OCI-LY1 (cell line): ENCODE results near the gene SUPT3H.

Experiments used
- H2AFZ ChIP-seq: fragments of 200-600 bp; sonication (generic), shearing (Covaris generic); 2 replicates; pipeline ENCODE4 v1.6.0; 2014; ENCODE audit warnings: antibody characterized with exemption, mild to moderate bottlenecking, low read length
- H3F3A ChIP-seq: fragments of 200-600 bp; sonication (generic), shearing (Covaris generic); 2 replicates; pipeline ENCODE4 v1.6.0; 2014; ENCODE audit warnings: mild to moderate bottlenecking, antibody characterized with exemption, low read length, moderate library complexity; ENCODE audit not compliant: insufficient read depth
- H3K27ac ChIP-seq: fragments of 200-600 bp; sonication (generic); 2 replicates; pipeline ENCODE4 v1.5.1; 2014; ENCODE audit warnings: low read length, mixed run types, mild to moderate bottlenecking, low read depth; ENCODE audit not compliant: poor library complexity, severe bottlenecking
- H3K27me3 ChIP-seq: fragments of 200-600 bp; sonication (generic); 2 replicates; pipeline ENCODE4 v1.6.0; 2014; ENCODE audit warnings: antibody characterized with exemption, mild to moderate bottlenecking, low read length, moderate library complexity; ENCODE audit not compliant: insufficient read depth
- H3K36me3 ChIP-seq: fragments of 200-600 bp; sonication (generic); 2 replicates; pipeline ENCODE4 v1.6.1; 2014; ENCODE audit warnings: mild to moderate bottlenecking, antibody characterized with exemption, low read length, moderate library complexity, mixed read lengths; ENCODE audit not compliant: insufficient read depth
- H3K4me1 ChIP-seq: fragments of 200-600 bp; sonication (generic); 2 replicates; pipeline ENCODE4 v1.5.1; 2014; ENCODE audit warnings: mild to moderate bottlenecking, low read length, moderate library complexity; ENCODE audit not compliant: insufficient read depth, severe bottlenecking
- H3K4me2 ChIP-seq: fragments of 200-600 bp; sonication (generic), shearing (Covaris generic); 2 replicates; pipeline ENCODE4 v1.6.1; 2014; ENCODE audit warnings: low read length
- H3K4me3 ChIP-seq: fragments of 200-600 bp; sonication (generic); 2 replicates; pipeline ENCODE4 v1.5.1; 2014; ENCODE audit warnings: low read length, low read depth, mild to moderate bottlenecking, mixed read lengths; ENCODE audit not compliant: poor library complexity, severe bottlenecking
- H3K79me2 ChIP-seq: fragments of 200-600 bp; shearing (Covaris generic); 2 replicates; pipeline ENCODE4 v1.6.1; 2016; ENCODE audit warnings: mixed run types, low read length, mixed read lengths; ENCODE audit not compliant: insufficient read depth
- H3K9ac ChIP-seq: fragments of 200-600 bp; sonication (generic), shearing (Covaris generic); 2 replicates; pipeline ENCODE4 v1.6.1; 2014; ENCODE audit warnings: mild to moderate bottlenecking, low read length, mixed read lengths
- H3K9me2 ChIP-seq: fragments of 200-600 bp; sonication (generic), shearing (Covaris generic); 2 replicates; pipeline ENCODE4 v1.6.1; 2014; ENCODE audit warnings: low read depth, mild to moderate bottlenecking, low read length, mixed read lengths
- H3K9me3 ChIP-seq: fragments of 200-600 bp; shearing (Covaris generic); 2 replicates; pipeline ENCODE4 v1.6.1; 2014; ENCODE audit warnings: low read length, mixed read lengths
- H4K20me1 ChIP-seq: fragments of 200-600 bp; sonication (generic), shearing (Covaris generic); 2 replicates; pipeline ENCODE4 v1.6.0; 2016; ENCODE audit warnings: mild to moderate bottlenecking, low read length; ENCODE audit not compliant: insufficient read depth
- EZH2 ChIP-seq: fragments of 200-600 bp; sonication (generic), shearing (Covaris generic); IDR thresholded peaks from 2 replicates; pipeline ENCODE4 v1.8.0; 2017; ENCODE audit warnings: borderline replicate concordance, mixed run types, mild to moderate bottlenecking, antibody characterized with exemption, low read length, moderate library complexity, mixed read lengths
- TF ChIP-seq, protein P1 (sequence below): fragments of 200-600 bp; sonication (generic), shearing (Covaris generic); IDR thresholded peaks from 2 replicates; pipeline ENCODE4 v1.5.1; 2017; ENCODE audit warnings: mild to moderate bottlenecking, antibody characterized with exemption, low read length, moderate library complexity, mixed read lengths

Gene SUPT3H

DNA sequence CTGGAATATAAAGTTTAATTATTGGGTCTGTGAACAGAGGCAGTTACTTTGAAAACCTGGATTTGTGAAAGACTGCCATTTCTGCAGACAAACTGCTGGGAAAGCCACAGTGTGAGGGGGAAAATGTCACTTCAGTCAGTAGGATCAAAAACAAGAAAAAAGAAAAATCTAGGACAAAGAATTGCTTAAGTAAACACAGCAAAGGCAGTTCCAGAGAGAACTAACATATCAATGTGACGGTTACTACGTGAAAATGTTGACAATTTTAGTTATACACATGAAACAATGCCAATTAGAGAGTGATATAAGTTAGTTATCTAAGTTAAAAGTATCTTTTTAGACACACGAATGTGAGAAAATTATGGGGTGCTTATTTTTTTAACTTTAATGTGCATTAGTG lies 320.0 kb downstream of the SUPT3H start:
- Histone ChIP-seq H3K4me1 (no peaks in the 10 kb centered on the region), H3K27me3 (no peaks in the 10 kb centered on the region), H3K4me3 (no peak overlapping the region), H3K27ac (no peak overlapping the region), H3K79me2 (no peaks in the 10 kb centered on the region), H2AFZ (no peak overlapping the region), H3K9me2 (no peaks in the 10 kb centered on the region), H3K9ac (no peak overlapping the region), H4K20me1 (no peaks in the 10 kb centered on the region), H3F3A (no peaks in the 10 kb centered on the region), H3K36me3 (no peaks in the 10 kb centered on the region), H3K9me3 (no peaks in the 10 kb centered on the region), H3K4me2 (no peak overlapping the region)
- TF ChIP-seq, protein P1, sequence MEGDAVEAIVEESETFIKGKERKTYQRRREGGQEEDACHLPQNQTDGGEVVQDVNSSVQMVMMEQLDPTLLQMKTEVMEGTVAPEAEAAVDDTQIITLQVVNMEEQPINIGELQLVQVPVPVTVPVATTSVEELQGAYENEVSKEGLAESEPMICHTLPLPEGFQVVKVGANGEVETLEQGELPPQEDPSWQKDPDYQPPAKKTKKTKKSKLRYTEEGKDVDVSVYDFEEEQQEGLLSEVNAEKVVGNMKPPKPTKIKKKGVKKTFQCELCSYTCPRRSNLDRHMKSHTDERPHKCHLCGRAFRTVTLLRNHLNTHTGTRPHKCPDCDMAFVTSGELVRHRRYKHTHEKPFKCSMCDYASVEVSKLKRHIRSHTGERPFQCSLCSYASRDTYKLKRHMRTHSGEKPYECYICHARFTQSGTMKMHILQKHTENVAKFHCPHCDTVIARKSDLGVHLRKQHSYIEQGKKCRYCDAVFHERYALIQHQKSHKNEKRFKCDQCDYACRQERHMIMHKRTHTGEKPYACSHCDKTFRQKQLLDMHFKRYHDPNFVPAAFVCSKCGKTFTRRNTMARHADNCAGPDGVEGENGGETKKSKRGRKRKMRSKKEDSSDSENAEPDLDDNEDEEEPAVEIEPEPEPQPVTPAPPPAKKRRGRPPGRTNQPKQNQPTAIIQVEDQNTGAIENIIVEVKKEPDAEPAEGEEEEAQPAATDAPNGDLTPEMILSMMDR: no peak
- TF ChIP-seq EZH2: no peak

DNA sequence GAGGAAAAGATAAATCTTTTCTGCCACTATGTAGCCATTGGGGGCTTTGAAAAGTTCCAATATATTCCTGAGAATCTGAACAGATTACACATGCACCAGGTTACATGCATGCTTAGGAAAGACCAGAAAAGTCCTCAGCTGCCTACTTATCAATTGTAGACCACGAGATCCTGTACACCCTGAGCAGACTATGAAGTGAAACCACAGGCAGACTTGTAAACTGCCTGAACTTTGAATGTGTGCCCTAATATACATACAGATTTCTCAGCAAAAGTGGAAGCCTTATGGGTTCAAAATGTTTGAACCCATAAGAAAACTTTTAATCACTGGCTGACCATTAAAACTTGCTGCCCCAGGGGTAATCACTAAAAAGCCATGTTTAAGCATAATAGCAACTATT lies 323.1 kb downstream of the SUPT3H start:
- Histone ChIP-seq H3K4me3 (no peak overlapping the region), H3K4me2 (no peak overlapping the region), H3F3A (no peaks in the 10 kb centered on the region), H3K9me2 (no peaks in the 10 kb centered on the region), H3K9me3 (no peaks in the 10 kb centered on the region), H3K79me2 (no peaks in the 10 kb centered on the region), H3K36me3 (no peaks in the 10 kb centered on the region), H2AFZ (no peak overlapping the region), H4K20me1 (no peaks in the 10 kb centered on the region), H3K27me3 (no peaks in the 10 kb centered on the region), H3K4me1 (no peaks in the 10 kb centered on the region), H3K9ac (no peak overlapping the region), H3K27ac (no peak overlapping the region)
- TF ChIP-seq, protein P1: no peak
- TF ChIP-seq EZH2: no peak

DNA sequence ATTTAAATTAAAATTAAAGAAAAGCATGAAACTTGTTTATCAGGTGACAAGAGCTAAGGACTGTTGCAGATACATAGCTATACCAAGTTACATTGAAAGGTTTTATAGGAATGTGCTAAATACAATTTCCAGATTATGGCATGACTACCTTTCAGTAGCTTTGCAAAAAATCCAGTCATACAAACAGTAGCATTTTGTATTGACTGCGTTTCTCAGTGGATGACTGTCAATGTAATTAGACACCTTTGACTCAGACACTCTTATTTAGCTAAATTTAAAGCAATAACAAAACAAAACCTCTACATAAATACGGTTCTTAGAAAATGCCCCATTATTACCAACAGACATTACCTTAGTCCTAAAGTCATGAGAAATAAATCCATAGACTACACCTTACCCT lies 325.4 kb downstream of the SUPT3H start:
- Histone ChIP-seq H3K36me3 (no peaks in the 10 kb centered on the region), H2AFZ (no peak overlapping the region), H3K27ac (no peak overlapping the region), H3K4me1 (no peaks in the 10 kb centered on the region), H3K4me3 (no peak overlapping the region), H3K4me2 (no peak overlapping the region), H3K9ac (no peak overlapping the region), H4K20me1 (no peaks in the 10 kb centered on the region), H3K27me3 (no peaks in the 10 kb centered on the region), H3K9me3 (no peaks in the 10 kb centered on the region), H3F3A (no peaks in the 10 kb centered on the region), H3K79me2 (no peaks in the 10 kb centered on the region), H3K9me2 (no peaks in the 10 kb centered on the region)
- no peak for TF ChIP-seq EZH2
- TF ChIP-seq, protein P1: no peak
